MM.1S (cell line): Measurements from ENCODE around the gene ZBTB39.

ENCODE experiments used
- DNase-seq: peaks from one replicate; pipeline ENCODE4 v3.0.0-alpha.2; 2015
- H2AFZ ChIP-seq: fragments of 300-600 bp; sonication (generic); 2 replicates; pipeline ENCODE4 v1.6.0; 2016; ENCODE audit warnings: antibody characterized with exemption, low read length
- H3F3A ChIP-seq: fragments of 300-600 bp; sonication (generic); 2 replicates; pipeline ENCODE4 v1.6.1; 2016; ENCODE audit warnings: mild to moderate bottlenecking, antibody characterized with exemption, low read length, moderate library complexity, mixed read lengths; ENCODE audit not compliant: insufficient read depth
- H3K27ac ChIP-seq: fragments of 300-600 bp; sonication (generic); 2 replicates; pipeline ENCODE4 v1.5.1; 2016; ENCODE audit warnings: mild to moderate bottlenecking, low read length
- H3K27me3 ChIP-seq: fragments of 300-600 bp; sonication (generic); replicated peaks from 2 replicates; pipeline ENCODE4 v1.6.0; 2016; ENCODE audit warnings: low read length; ENCODE audit not compliant: insufficient read depth
- H3K36me3 ChIP-seq: fragments of 300-600 bp; sonication (generic); replicated peaks from 2 replicates; pipeline ENCODE4 v1.6.1; 2016; ENCODE audit warnings: mild to moderate bottlenecking, low read length, mixed read lengths; ENCODE audit not compliant: insufficient read depth
- H3K4me1 ChIP-seq: fragments of 300-600 bp; sonication (generic); 2 replicates; pipeline ENCODE4 v1.6.1; 2016; ENCODE audit warnings: low read length, mixed read lengths
- H3K4me2 ChIP-seq: fragments of 300-600 bp; sonication (generic); 2 replicates; pipeline ENCODE4 v1.6.0; 2016; ENCODE audit warnings: low read depth, low read length
- H3K4me3 ChIP-seq: fragments of 300-600 bp; sonication (generic); 2 replicates; pipeline ENCODE4 v1.5.1; 2016; ENCODE audit warnings: low read length, mixed read lengths
- H3K79me2 ChIP-seq: fragments of 300-600 bp; sonication (generic); 2 replicates; pipeline ENCODE4 v1.6.1; 2016; ENCODE audit warnings: mixed run types, low read length, mixed read lengths
- H3K9ac ChIP-seq: fragments of 300-600 bp; sonication (generic); 2 replicates; pipeline ENCODE4 v1.6.1; 2016; ENCODE audit warnings: low read length, mixed read lengths
- H3K9me2 ChIP-seq: fragments of 300-600 bp; sonication (generic); replicated peaks from 2 replicates; pipeline ENCODE4 v1.6.1; 2016; ENCODE audit warnings: mild to moderate bottlenecking, low read length, mixed read lengths; ENCODE audit not compliant: insufficient read depth
- H3K9me3 ChIP-seq: fragments of 300-600 bp; sonication (generic); replicated peaks from 2 replicates; pipeline ENCODE4 v1.6.1; 2016; ENCODE audit warnings: mild to moderate bottlenecking, low read length, mixed read lengths; ENCODE audit not compliant: insufficient read depth
- H4K20me1 ChIP-seq: fragments of 300-600 bp; sonication (generic); 2 replicates; pipeline ENCODE4 v1.6.1; 2016; ENCODE audit warnings: mild to moderate bottlenecking, low read length, moderate library complexity, mixed read lengths; ENCODE audit not compliant: insufficient read depth
- CTCF ChIP-seq: fragments of 300-600 bp; sonication (generic); IDR thresholded peaks from 2 replicates; pipeline ENCODE4 v1.5.1; 2016; ENCODE audit warnings: antibody characterized with exemption, low read length, mixed read lengths
- EZH2 ChIP-seq: fragments of 300-600 bp; sonication (generic); optimal IDR thresholded peaks from 2 replicates; pipeline ENCODE3; 2017; ENCODE audit warnings: low read depth, mild to moderate bottlenecking, antibody characterized with exemption, low read length, mixed read lengths
- EZH2phosphoT487 ChIP-seq: fragments of 300-600 bp; sonication (generic); IDR thresholded peaks from 2 replicates; pipeline ENCODE4 v1.6.1; 2018; ENCODE audit warnings: antibody characterized with exemption, low read length

The ZBTB39 gene

DNA sequence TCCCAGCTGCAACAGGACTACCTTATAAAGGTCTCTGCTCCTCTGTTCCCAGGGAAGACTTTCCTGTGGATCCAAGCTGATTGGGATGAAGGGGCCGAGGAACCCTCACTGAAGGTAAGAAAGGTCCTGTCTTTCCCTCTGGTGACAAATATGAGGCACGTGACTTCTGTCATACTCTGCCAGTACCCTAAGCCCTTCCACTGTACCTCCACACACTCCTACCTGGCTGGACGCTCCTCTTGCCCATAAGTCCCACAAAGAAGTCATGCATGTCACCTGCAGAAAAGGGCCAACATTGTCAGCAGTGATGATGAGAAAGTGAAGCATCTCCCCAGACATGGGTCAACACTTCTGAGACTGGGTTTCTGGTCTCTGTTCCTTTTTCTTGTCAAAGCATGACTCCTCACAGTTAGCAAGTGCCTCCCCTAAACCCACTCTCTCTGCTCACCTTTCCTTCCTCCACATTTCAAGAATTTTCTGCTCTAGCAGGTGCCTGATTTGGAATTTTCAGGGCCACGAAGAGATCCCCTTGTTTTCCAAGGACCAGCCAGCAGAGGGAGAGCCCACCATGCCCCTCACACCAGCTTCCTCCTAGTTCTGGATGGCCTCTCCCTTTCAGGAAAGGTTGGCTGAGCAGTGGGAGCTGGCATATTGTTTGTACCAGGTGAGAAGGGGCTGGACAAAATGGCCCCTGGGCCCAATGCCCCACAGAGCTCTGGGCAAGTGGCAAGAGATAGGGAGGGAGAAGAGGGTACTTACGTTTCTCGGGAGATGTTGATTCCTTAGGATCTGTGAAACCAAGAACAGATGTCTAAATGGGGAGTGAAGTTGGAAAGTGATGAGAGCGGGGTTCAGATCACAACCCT lies 6.5 kb upstream of the ZBTB39 start:
- Histone ChIP-seq H3K27me3 (peaks cover 18% of the 10 kb centered on the region; the same call in 1 of the 2 replicates), H3K79me2 (no peaks in the 10 kb centered on the region), H3F3A (no peaks in the 10 kb centered on the region), H3K4me2 (no peak overlapping the region), H3K9me2 (no peaks in the 10 kb centered on the region), H4K20me1 (no peaks in the 10 kb centered on the region), H3K9ac (no peak overlapping the region), H3K4me1 (peaks cover 9% of the 10 kb centered on the region), H3K27ac (no peak overlapping the region), H3K36me3 (no peaks in the 10 kb centered on the region), H2AFZ (no peak overlapping the region), H3K4me3 (no peak overlapping the region), H3K9me3 (no peaks in the 10 kb centered on the region)
- TF ChIP-seq EZH2phosphoT487: no peak
- TF ChIP-seq EZH2: no peak
- no peak for TF ChIP-seq CTCF
- no peak for DNase-seq

DNA sequence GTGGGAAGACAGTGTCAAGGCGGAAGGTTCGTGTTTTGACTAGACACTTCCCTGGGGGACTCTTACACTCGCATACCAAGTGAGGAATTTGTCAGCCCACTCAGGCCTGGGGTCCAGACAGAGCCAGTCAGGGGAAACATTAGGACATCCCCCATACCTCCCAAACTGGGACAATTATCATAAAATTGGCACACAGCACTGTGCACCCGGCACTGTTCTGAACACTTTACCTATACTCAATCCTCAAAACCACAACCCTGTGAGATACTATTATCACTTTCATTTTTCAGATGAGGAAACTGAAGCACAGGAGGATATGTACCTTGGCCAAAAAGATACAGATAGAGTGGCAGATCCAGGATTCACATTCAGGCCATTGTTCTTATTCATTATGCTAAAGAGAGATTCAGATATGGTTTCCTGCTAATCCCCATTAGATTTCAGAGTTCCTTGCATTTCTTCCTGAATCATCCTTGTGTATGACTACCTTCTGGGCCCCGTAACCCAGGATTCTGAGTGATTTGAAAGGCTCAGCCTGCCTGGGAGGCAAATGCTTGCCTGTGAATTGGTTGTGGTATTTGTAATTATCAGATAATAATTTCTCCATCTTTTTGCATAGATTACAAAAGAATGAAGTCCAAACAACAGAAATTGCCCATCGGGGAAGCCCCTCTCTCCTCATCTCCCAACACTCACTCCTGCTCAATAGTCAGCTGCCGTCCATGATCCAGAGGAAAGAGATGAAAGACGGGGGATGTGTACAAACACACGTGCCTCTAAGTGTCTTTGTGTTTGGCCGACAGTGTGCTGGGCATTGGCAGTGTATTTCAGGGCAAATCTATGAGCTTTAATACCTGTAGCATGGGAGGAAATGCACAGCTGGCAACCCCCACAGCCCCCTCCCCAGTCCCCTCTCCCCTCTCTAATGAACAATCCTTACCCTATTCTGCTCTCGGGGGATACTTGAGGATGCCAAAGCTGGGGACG lies 5.4 kb upstream of the ZBTB39 start:
- H3F3A ChIP-seq: no peaks in the 10 kb centered on the region
- H3K36me3 ChIP-seq: no peaks in the 10 kb centered on the region
- no peak overlapping the region for H3K27ac ChIP-seq
- H3K79me2 ChIP-seq: no peaks in the 10 kb centered on the region
- no peak for TF ChIP-seq CTCF
- TF ChIP-seq EZH2: no peak
- TF ChIP-seq EZH2phosphoT487: no peak
- H2AFZ ChIP-seq: no peak overlapping the region
- no peak overlapping the region for H3K9ac ChIP-seq
- peaks cover 18% of the 10 kb centered on the region; the same call in 1 of the 2 replicates for H3K27me3 ChIP-seq
- no peaks in the 10 kb centered on the region for H4K20me1 ChIP-seq
- H3K4me1 ChIP-seq: peaks cover 9% of the 10 kb centered on the region
- H3K4me3 ChIP-seq: no peak overlapping the region
- no peaks in the 10 kb centered on the region for H3K9me3 ChIP-seq
- H3K4me2 ChIP-seq: 0 out of 2 replicates have a peak overlapping the region, but pooled peaks have one; percentile 6
- H3K9me2 ChIP-seq: no peaks in the 10 kb centered on the region
- peak; percentile 43 for DNase-seq

- no peak overlapping the region for H2AFZ ChIP-seq
- peaks cover 18% of the 10 kb centered on the region; the same call in 1 of the 2 replicates for H3K27me3 ChIP-seq
- H3F3A ChIP-seq: no peaks in the 10 kb centered on the region
- TF ChIP-seq EZH2 (no peak), CTCF (no peak)
- peaks cover 9% of the 10 kb centered on the region for H3K4me1 ChIP-seq
- H4K20me1 ChIP-seq: no peaks in the 10 kb centered on the region
- no peaks in the 10 kb centered on the region for H3K36me3 ChIP-seq
- H3K9ac ChIP-seq: no peak overlapping the region
- no peak overlapping the region for H3K4me2 ChIP-seq
- H3K9me2 ChIP-seq: no peaks in the 10 kb centered on the region
- H3K9me3 ChIP-seq: no peaks in the 10 kb centered on the region
- no peak overlapping the region for H3K27ac ChIP-seq
- DNase-seq: no peak
- no peak overlapping the region for H3K4me3 ChIP-seq
- H3K79me2 ChIP-seq: peaks cover 4% of the 10 kb centered on the region
Measured at GRCh38 chr12:57010627-57011247, 4.4 kb upstream of the ZBTB39 start.
